Trophoblast cell (in vitro differentiated cells and primary cell): ENCODE data around the gene PKP4.
"Not testable (repeated sequence)": the region's sequence is repeated elsewhere in the genome, so short reads cannot be mapped to it uniquely, and the experiment has no call there.

Experiments used
- DNase-seq, 2 donors: peaks; one replicate each; pipeline ENCODE4 v3.0.0-alpha.2; 2016
- H2AFZ ChIP-seq: 2 replicates; pipeline ENCODE4 v1.6.1; 2013; ENCODE audit warnings: low read length, moderate library complexity, mild to moderate bottlenecking; ENCODE audit not compliant: insufficient read depth, poor library complexity
- H2AK5ac ChIP-seq: 2 replicates; pipeline ENCODE4 v1.6.1; 2013; ENCODE audit warnings: mild to moderate bottlenecking, low read length
- H2BK120ac ChIP-seq: 2 replicates; pipeline ENCODE4 v1.6.1; 2013; ENCODE audit warnings: low read length, mild to moderate bottlenecking, moderate library complexity; ENCODE audit not compliant: insufficient read depth, poor library complexity
- H2BK12ac ChIP-seq: 2 replicates; pipeline ENCODE4 v1.6.1; 2013; ENCODE audit warnings: mild to moderate bottlenecking, low read length, moderate library complexity
- H2BK5ac ChIP-seq: 2 replicates; pipeline ENCODE4 v1.6.1; 2013; ENCODE audit warnings: low read length, low read depth, moderate library complexity, mild to moderate bottlenecking; ENCODE audit not compliant: poor library complexity
- H3K14ac ChIP-seq: 2 replicates; pipeline ENCODE4 v1.6.1; 2013; ENCODE audit warnings: mild to moderate bottlenecking, low read length
- H3K18ac ChIP-seq: 2 replicates; pipeline ENCODE4 v1.6.1; 2013; ENCODE audit warnings: mild to moderate bottlenecking, low read length
- H3K23ac ChIP-seq: 2 replicates; pipeline ENCODE4 v1.6.1; 2013; ENCODE audit warnings: low read length
- H3K27ac ChIP-seq: 2 replicates; pipeline ENCODE4 v1.5.1; 2013; ENCODE audit warnings: low read depth, mild to moderate bottlenecking, inconsistent platforms, low read length, moderate library complexity
- H3K27me3 ChIP-seq: 2 replicates; pipeline ENCODE4 v1.6.1; 2013; ENCODE audit warnings: inconsistent platforms, mild to moderate bottlenecking, low read length, moderate library complexity; ENCODE audit not compliant: insufficient read depth
- H3K36me3 ChIP-seq, 2 experiments: 1 replicate in 1 of 2; 2 replicates in 1 of 2; pipeline ENCODE4 v1.6.1; 2013; ENCODE audit warnings: low read length in 2 of 2, mild to moderate bottlenecking in 2 of 2, moderate library complexity in 1 of 2; ENCODE audit not compliant: insufficient read depth in 2 of 2, control insufficient read depth in 1 of 2
- H3K4ac ChIP-seq: 2 replicates; pipeline ENCODE4 v1.6.1; 2013; ENCODE audit warnings: low read depth, mild to moderate bottlenecking, low read length, moderate library complexity
- H3K4me1 ChIP-seq, 2 experiments: 1 replicate in 1 of 2; 2 replicates in 1 of 2; pipeline ENCODE4 v1.6.1; 2013; ENCODE audit warnings: low read length in 2 of 2, mild to moderate bottlenecking in 2 of 2, moderate library complexity in 1 of 2; ENCODE audit not compliant: insufficient read depth in 2 of 2, control insufficient read depth in 1 of 2
- H3K4me2 ChIP-seq: 2 replicates; pipeline ENCODE4 v1.6.1; 2013; ENCODE audit warnings: inconsistent platforms, mild to moderate bottlenecking, low read length, moderate library complexity
- H3K4me3 ChIP-seq: 2 replicates; pipeline ENCODE4 v1.5.1; 2013; ENCODE audit warnings: mild to moderate bottlenecking, low read depth, low read length, inconsistent platforms
- H3K79me1 ChIP-seq: one replicate; pipeline ENCODE4 v1.6.1; 2013; ENCODE audit warnings: low read length
- H3K79me2 ChIP-seq: 2 replicates; pipeline ENCODE4 v1.6.1; 2013; ENCODE audit warnings: low read length, mild to moderate bottlenecking; ENCODE audit not compliant: control insufficient read depth, insufficient read depth, poor library complexity
- H3K9ac ChIP-seq: 2 replicates; pipeline ENCODE4 v1.6.1; 2013; ENCODE audit warnings: mild to moderate bottlenecking, low read length
- H3K9me3 ChIP-seq: 2 replicates; pipeline ENCODE4 v1.6.1; 2013; ENCODE audit warnings: low read depth, mild to moderate bottlenecking, control low read depth, inconsistent platforms, low read length; ENCODE audit not compliant: insufficient read depth
- H4K12ac ChIP-seq: 2 replicates; pipeline ENCODE4 v1.6.1; 2013; ENCODE audit warnings: low read depth, mild to moderate bottlenecking, low read length, moderate library complexity
- H4K8ac ChIP-seq: 2 replicates; pipeline ENCODE4 v1.6.1; 2013; ENCODE audit warnings: low read depth, mild to moderate bottlenecking, low read length, moderate library complexity
- H4K91ac ChIP-seq: one replicate; pipeline ENCODE4 v1.6.1; 2013; ENCODE audit warnings: low read depth, mild to moderate bottlenecking, low read length, moderate library complexity
- WGBS: extraction: QIAGEN DNeasy Blood & Tissue Kit; methylation state at CpG from one replicate; pipeline ENCODE4 v1.1.7; 2013; ENCODE audit warnings: missing lambda C conversion rate; ENCODE audit not compliant: insufficient read length, insufficient coverage; ENCODE audit errors: extremely low coverage; 5-methylcytosine and 5-hydroxymethylcytosine counted together

Gene PKP4

DNA sequence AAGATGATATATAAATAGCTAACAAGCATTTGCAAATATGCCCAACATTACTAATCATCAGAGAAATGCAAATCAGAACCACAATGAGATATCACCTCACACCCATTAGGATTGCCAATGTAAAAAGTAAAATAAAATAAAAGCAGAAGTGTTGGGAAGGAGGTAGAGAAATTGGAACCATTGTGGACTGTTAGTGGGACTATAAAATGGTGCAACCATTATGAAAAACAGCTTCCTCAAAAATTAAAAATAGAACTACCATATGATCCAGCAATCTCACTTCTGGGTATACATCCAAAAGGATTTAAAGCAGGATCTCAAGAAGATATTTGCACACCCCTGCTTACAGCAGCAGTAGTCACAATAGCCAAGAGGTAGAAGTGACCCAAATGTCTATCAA lies 238.6 kb downstream of the PKP4 start:
- Histone ChIP-seq H2BK12ac (no peak overlapping the region), H4K8ac (no peak overlapping the region), H3K27ac (no peak overlapping the region), H3K4ac (no peak overlapping the region), H2AFZ (no peak overlapping the region), H3K9ac (no peak overlapping the region), H3K23ac (no peak overlapping the region), H3K4me3 (no peak overlapping the region), H2BK120ac (no peak overlapping the region), H3K36me3 (no peaks in the 10 kb centered on the region), H3K27me3 (no peaks in the 10 kb centered on the region), H4K12ac (no peak overlapping the region), H3K4me2 (no peak overlapping the region), H3K79me1 (no peaks in the 10 kb centered on the region), H2BK5ac (no peak overlapping the region), H3K79me2 (no peaks in the 10 kb centered on the region), H3K9me3 (no peaks in the 10 kb centered on the region), H3K4me1 (no peaks in the 10 kb centered on the region), H2AK5ac (no peak overlapping the region), H3K18ac (no peak overlapping the region), H4K91ac (no peak overlapping the region), H3K14ac (no peak overlapping the region)
- DNase-seq, result no peak

GRCh38 chr2:158695744-158696143 lies 239.0 kb downstream of the PKP4 start:
- H2AK5ac ChIP-seq, H3K18ac ChIP-seq, H2BK5ac ChIP-seq, H3K79me1 ChIP-seq, H3K79me2 ChIP-seq, H3K4me2 ChIP-seq, H4K91ac ChIP-seq, H3K4me1 ChIP-seq, H4K8ac ChIP-seq, H3K23ac ChIP-seq, H2BK120ac ChIP-seq, H3K9ac ChIP-seq, H2BK12ac ChIP-seq, H3K4me3 ChIP-seq, H3K27ac ChIP-seq, H3K4ac ChIP-seq, H3K14ac ChIP-seq, H2AFZ ChIP-seq, H3K27me3 ChIP-seq, H3K36me3 ChIP-seq, H4K12ac ChIP-seq, H3K9me3 ChIP-seq: not testable (repeated sequence)
- DNase-seq, result peak in 1 of 2 donors; percentile 51
- no CpG with 5 or more reads among the region's 5 CpGs for WGBS

- Histone ChIP-seq H2BK5ac (no peak overlapping the region), H3K27ac (no peak overlapping the region), H3K9me3 (no peaks in the 10 kb centered on the region), H3K23ac (no peak overlapping the region), H4K12ac (no peak overlapping the region), H3K27me3 (no peaks in the 10 kb centered on the region), H3K79me2 (no peaks in the 10 kb centered on the region), H3K18ac (no peak overlapping the region), H3K36me3 (no peaks in the 10 kb centered on the region), H3K4ac (no peak overlapping the region), H2BK120ac (no peak overlapping the region), H2BK12ac (no peak overlapping the region), H3K14ac (no peak overlapping the region), H3K4me3 (no peak overlapping the region), H2AK5ac (no peak overlapping the region), H3K79me1 (no peaks in the 10 kb centered on the region), H2AFZ (no peak overlapping the region), H3K4me2 (no peak overlapping the region), H3K9ac (no peak overlapping the region), H4K8ac (no peak overlapping the region), H3K4me1 (no peaks in the 10 kb centered on the region), H4K91ac (no peak overlapping the region)
- WGBS, result no CpG with 5 or more reads among the region's 6 CpGs
- no peak for DNase-seq
Observed at GRCh38 chr2:158699323-158699722, 242.6 kb downstream of the PKP4 start.

DNA sequence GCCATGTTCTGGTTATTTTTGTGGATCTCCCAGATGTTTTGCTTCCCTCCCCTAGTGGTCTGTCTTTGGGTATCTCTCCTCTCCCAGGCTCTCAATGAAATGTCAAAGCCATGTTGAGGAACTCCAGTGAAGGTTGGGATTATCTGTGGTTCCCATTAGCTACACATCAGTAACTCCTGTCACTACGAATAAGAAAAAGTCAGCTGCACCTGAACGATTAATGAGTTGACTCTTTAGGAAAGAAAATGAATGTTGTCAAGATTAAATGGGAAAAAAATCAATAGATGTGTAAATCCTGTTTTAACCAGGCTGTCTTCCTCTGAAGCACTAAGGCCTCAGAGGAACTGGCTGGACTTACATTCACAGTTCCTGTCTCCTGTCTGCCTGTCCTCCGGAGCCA lies 244.3 kb downstream of the PKP4 start:
- no peaks in the 10 kb centered on the region for H3K79me1 ChIP-seq
- no peak overlapping the region for H3K4ac ChIP-seq
- no peak overlapping the region for H3K4me3 ChIP-seq
- H4K12ac ChIP-seq, result no peak overlapping the region
- H4K8ac ChIP-seq, result no peak overlapping the region
- H3K23ac ChIP-seq, result no peak overlapping the region
- H3K14ac ChIP-seq, result no peak overlapping the region
- no peak overlapping the region for H4K91ac ChIP-seq
- H3K79me2 ChIP-seq, result no peaks in the 10 kb centered on the region
- no peak overlapping the region for H3K9ac ChIP-seq
- no peak overlapping the region for H2BK120ac ChIP-seq
- no peak overlapping the region for H3K18ac ChIP-seq
- no peak overlapping the region for H3K4me2 ChIP-seq
- no peak overlapping the region for H2AK5ac ChIP-seq
- DNase-seq, result no peak
- no peak overlapping the region for H2AFZ ChIP-seq
- H3K9me3 ChIP-seq, result no peaks in the 10 kb centered on the region
- no peak overlapping the region for H2BK5ac ChIP-seq
- no peaks in the 10 kb centered on the region for H3K27me3 ChIP-seq
- H3K36me3 ChIP-seq, result no peaks in the 10 kb centered on the region
- no peak overlapping the region for H2BK12ac ChIP-seq
- WGBS, result no CpG with 5 or more reads among the region's 3 CpGs
- H3K27ac ChIP-seq, result no peak overlapping the region
- H3K4me1 ChIP-seq, result no peaks in the 10 kb centered on the region

GRCh38 chr2:158702740-158703139 lies 246.0 kb downstream of the PKP4 start:
- no peak overlapping the region for H3K23ac ChIP-seq
- H3K9ac ChIP-seq, result no peak overlapping the region
- no peaks in the 10 kb centered on the region for H3K9me3 ChIP-seq
- H3K27ac ChIP-seq, result no peak overlapping the region
- H3K79me2 ChIP-seq, result no peaks in the 10 kb centered on the region
- H2BK5ac ChIP-seq, result no peak overlapping the region
- no peak overlapping the region for H4K91ac ChIP-seq
- H3K18ac ChIP-seq, result no peak overlapping the region
- H2AFZ ChIP-seq, result no peak overlapping the region
- H2AK5ac ChIP-seq, result no peak overlapping the region
- no peak overlapping the region for H4K12ac ChIP-seq
- DNase-seq, result no peak
- WGBS, result no CpG with 5 or more reads among the region's 9 CpGs
- H3K27me3 ChIP-seq, result no peaks in the 10 kb centered on the region
- no peak overlapping the region for H3K4me3 ChIP-seq
- H3K36me3 ChIP-seq, result no peaks in the 10 kb centered on the region
- H3K14ac ChIP-seq, result no peak overlapping the region
- H2BK12ac ChIP-seq, result no peak overlapping the region
- no peak overlapping the region for H3K4ac ChIP-seq
- no peaks in the 10 kb centered on the region for H3K79me1 ChIP-seq
- no peak overlapping the region for H3K4me2 ChIP-seq
- H4K8ac ChIP-seq, result no peak overlapping the region
- no peaks in the 10 kb centered on the region for H3K4me1 ChIP-seq
- H2BK120ac ChIP-seq, result no peak overlapping the region
